ENCODE results near the gene THYN1.
A peak's percentile ranks its signal among the peaks of the same experiment; 100 is the strongest.
"Not testable (repeated sequence)": the region's sequence is repeated elsewhere in the genome, so short reads cannot be mapped to it uniquely, and the experiment has no call there.

THYN1 gene

DNA sequence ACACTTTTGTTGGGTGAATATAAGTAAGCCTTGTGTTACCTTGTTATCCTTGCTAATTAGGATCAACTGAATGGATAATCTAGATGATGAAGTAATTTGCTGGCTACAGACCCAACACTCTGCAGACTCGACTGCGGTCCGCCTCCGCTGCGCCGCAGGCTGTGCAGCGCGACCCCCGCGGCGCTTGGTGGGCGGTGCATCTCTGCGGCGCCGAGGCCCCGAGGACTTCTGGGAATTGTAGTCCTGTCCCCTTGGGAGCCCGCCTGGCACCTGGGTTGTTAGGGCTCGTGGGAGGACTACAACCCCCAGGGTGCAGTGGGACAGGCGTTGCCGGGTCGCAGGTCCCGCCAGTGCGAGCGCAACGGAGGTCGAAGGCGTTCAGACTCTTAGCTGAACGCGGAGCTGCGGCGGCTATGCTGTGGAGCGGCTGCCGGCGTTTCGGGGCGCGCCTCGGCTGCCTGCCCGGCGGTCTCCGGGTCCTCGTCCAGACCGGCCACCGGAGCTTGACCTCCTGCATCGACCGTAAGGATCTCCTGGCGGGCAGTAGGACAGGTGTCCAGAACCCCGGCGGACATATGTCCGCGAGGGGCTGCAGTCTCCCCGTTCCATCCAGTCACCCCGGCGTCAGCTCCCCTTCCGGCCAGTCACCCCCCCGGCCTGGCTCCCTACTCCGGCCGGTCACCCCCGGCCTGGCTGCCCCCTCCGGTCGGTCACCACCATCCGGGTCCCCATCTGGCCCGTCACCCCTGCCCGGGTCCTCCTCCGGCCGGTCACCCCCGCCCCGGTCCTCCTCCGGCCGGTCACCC, at the start of gene THYN1, which contains the start of gene ACAD8:
Gene THYN1, minus strand, starts transcription at position 165 of the 806 bp plus-strand sequence. CDS start 470 bp downstream, outside the sequence.
Gene ACAD8, plus strand, starts transcription at position 381 of the 806 bp plus-strand sequence. Its CDS starts 33 bp downstream, at position 414.
- peak; percentile 58 for DNase-seq

- DNase-seq = no peak
These were observed 41.5 kb upstream of the THYN1 start for GRCh38 chr11:134294664-134295063.

DNA sequence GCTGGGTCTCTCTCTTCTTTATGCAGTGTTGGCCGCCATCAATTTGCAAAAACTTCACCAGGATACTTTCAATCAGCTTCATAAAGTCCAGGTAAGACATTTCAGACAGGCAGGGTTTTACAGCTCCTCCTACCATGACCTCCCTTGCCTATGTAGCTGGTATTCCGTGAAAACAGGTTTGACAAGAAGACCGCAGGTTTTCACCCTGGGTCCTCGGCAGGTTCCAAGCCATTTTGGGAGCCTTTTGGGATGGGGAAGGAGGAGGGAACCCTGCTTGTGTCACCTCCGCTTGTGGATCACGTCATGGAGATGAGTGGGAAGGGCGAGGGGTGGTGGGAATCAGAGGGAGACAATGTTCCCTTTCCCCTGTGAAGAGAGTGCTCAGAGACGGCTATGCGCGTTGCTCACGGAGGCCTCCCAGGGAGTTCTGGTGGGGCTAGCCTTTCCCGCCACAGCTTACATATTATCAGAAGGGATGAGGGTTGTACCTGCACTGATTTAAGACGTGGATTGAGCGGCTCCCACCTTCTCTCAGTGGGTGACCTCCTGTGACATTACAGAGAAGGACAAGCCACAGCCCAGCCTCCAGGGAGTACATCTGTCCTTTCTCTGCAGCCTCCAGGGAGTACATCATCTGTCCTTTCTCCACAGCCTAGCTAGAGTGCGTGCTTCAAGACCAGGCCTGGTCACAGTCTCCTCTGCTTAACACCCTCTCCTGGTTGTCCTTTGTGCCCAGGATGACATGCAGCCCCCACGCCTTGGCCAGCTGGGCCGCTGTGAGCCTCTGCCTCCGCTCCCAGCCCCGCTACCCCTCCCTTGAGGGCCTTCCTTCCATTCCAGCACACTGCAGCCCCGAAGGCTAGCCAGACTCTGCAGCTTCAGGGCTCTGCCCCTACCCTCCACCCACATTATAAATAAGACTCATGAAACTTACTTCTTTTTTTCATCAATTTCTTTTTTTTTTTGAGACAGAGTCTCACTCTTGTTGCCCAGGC, 40.3 kb upstream of the THYN1 start:
- no peak for DNase-seq

GRCh38 chr11:134292661-134293060, 39.5 kb upstream of the THYN1 start:
- DNase-seq = no peak

- DNase-seq = no peak
These were observed 38.0 kb upstream of the THYN1 start for GRCh38 chr11:134291196-134291595.

DNA sequence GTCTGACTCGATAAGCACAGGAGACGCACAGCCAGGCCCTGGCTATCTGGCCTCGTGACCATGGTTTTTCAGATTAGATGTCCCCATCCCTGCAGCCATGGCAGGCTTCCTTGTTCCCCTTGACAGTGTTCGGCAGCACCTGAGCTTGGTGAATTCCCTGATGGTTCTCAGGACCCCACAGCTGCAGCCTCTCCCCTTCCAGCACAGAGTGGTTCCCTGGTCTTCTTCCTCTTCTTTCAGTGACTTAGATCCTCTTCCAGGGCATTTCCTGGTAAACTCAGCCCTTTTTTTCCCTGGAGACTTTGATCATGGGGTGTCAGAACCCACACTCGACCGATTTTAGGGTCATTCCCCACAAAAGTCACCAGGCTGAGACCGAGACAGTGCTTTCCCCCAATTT, 37.5 kb upstream of the THYN1 start:
- DNase-seq = no peak

DNA sequence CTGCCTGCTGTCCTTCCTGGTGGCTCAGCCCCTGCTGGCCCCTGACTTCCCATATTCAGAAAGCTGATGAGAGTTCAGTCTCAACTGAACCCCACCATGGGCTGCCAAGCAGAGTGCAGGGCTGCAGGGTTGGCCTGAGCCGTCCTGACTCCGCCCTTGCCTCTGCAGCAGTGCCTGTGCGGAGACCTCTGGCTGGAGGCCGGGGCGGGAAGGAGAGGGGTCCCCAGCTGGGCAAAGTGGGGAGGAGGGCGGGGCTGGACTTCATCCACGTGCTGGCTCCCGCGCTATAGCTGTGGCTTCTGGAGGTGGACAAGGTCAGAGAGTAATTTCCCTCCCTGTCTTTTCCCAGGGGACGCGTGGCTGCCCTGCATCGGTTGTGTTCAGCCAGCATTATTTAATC, 36.6 kb upstream of the THYN1 start:
- DNase-seq = no peak

DNA sequence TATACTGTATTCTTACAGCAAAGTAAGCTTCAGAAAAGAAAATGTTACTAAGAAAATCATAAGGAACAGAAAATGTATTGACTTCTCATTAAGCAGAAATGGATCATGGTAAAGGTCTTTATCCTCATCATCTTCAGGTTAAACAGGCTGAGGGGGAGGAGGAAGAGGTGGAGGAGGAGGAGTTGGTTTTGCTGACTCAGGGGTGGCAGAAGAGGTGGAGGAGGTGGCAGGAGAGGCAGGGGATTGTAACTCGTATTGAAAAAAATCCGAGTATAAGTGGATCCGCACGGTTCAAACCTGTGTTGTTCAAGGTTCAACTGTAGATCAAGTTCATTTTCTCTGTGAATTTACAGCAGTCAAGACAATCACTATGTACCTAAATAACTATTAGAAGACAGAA, 36.0 kb upstream of the THYN1 start:
- DNase-seq = no peak

GRCh38 chr11:134288486-134288885, 35.3 kb upstream of the THYN1 start:
- no peak for DNase-seq

- DNase-seq = no peak
These were observed 34.4 kb upstream of the THYN1 start for GRCh38 chr11:134287561-134287960.

DNA sequence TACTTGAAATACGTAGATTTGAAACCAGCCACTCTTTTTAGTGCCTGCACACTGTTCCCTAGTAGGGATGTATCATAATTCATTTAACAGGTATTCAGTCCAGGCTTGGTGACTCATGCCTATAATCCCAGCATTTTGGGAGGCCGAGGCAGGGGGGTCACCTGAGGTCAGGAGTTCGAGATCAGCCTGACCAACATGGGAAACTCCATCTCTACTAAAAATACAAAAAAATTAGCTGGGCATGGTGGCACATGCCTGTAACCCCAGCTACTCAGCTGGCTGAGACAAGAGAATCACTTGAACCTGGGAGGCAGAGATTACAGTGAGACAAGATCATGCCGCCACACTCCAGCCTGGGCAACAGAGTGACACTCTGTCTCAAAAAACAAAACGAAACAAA, 31.2 kb upstream of the THYN1 start:
- DNase-seq = not testable (repeated sequence)

- DNase-seq = no peak
These were observed 30.5 kb upstream of the THYN1 start for GRCh38 chr11:134283461-134284230.

DNA sequence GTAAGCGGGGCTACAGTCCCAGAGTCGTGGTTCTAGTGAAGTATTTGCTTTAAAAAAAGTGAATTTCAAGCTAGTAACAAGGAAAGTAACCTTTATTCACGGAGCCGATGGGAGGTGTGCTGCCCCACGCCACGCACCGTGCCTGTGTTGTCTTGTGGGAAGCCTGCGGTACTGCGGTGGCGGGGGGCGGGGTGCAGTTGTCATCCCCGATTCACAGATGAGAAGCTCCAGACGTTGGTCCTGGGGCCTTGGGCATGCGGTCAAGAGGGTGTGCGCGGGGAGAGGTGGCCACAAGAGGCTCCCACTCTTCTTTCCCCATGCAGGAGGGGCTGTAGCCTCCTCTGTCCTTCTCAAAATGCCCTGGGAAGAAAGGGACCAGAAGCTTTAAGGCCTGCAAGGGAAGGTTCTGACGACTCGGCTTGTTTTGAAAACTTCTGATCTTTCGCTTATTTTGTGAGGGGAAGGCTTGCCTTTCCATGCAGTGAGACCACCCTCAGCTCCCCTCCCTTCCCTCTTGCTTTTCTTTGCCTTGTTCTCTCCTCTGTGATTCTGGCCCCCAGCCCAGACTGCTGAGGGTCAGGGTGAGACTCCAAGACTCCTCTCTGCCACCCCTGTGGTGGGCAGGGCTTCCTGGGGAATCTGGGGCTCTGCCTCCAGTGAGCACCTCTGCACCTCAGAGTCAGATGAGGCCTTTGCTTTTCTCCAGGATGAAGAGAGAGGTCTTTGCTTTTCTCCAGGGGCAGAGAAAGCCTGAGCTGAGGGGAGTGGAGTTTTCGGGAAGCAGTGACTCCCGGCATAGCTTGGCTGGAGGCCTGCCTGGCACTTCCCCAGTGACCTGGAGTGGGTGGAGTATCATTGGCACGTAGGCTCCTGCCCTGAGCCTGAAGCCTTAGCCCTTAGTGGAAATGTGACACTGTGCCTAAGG, 29.2 kb upstream of the THYN1 start:
- DNase-seq = no peak

- not testable (repeated sequence) for DNase-seq
These were observed 28.5 kb upstream of the THYN1 start for GRCh38 chr11:134281635-134282034.

- DNase-seq = no peak
These were observed 25.2 kb upstream of the THYN1 start for GRCh38 chr11:134278356-134278755.

DNA sequence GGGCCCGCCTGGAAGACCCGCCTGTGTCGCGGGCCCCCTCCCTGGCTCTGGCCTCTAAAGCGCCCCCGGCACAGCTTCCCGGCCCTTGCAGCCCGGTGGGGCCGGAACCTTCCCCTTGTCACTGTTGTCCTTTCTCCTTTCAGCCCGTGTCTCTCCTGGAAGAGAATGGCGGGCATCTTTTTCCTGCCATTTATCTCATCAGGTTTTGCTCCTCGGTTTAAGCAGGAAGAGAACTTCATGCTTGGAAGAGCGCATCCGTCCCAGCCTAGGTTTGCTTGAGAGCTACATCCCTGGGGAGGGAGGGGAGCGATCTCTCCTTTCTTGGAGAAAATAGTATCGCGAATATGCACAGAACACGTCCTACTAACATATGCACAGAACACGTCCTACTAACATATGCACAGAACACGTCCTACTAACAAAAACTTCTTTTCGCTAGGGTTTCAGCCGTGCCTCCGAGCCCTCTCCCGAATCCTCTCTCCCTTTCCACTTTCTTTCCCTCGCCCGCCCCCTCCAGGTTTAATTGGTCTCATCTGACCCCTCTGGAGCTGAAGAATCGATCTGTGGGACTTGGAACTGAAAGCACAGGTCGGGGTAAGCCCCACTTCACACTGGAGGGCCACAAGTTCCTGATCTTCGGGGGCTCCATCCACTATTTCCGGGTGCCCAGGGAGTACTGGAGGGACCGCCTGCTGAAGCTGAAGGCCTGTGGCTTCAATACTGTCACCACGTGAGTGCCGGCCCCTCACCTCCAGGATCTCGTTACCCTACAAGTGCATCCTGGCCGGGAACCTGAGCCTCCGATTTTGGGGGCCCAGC, 24.2 kb upstream of the THYN1 start:
- DNase-seq = no peak

DNA sequence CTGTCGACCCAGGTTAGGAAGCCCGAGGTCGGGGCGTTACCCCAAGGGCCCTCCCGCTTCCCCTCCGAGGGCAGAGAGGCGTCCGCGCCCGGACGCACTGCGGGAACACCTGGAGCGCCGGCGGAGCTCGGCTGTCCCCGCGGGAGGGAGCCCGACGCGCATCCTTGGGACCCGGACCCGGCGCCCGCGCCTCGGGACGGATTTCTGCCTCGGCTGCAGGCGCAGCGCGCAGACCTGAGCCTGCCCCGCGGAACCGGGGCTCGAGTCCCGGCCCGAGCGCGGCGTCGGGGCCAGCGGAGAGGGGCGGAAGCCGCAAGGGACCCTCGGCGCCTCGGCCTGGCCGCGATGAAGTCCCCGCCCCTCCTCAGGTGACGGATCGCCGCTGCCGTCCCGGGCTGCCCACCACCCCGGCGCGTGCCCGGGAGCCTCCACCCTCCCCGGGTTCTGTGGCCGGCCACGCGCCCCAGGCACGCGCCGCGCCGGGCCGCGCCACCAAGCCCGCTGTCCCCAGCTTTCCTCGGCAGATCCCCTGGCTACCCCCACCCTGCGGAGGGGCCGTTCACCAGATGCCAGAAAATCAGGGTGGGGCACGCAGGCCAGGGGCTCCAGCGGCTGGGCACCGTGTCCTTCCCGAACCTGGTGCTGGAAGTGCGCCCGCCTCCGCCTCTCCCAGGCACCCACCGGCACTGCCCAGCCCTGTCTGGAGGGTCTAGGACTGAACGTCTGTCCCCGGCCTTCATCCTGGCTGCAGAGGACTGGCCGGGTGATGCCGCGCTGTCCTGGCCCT, 23.4 kb upstream of the THYN1 start:
- no peak for DNase-seq

GRCh38 chr11:134275534-134276395, 22.6 kb upstream of the THYN1 start, which contains the start of gene GLB1L3:
TSS of gene GLB1L3 (plus strand) at chr11:134276379. CDS start at chr11:134276741, 362 bp downstream.
- no peak for DNase-seq

- DNase-seq = no peak
These were observed 22.0 kb upstream of the THYN1 start for GRCh38 chr11:134275188-134275533.

All from NCI-H1694 (cell line).